ENCODE measurements around the gene DEPDC5. TPM values are rescaled to one million over a fixed set of nuclear protein-coding genes. Genes with fewer than 3 reads are reported as not detected.

The DEPDC5 gene
- total RNA-seq, 1 experiment from 2014 or later: 39.3 TPM

GRCh38 chr22:31881200-31881599 lies 127.4 kb downstream of the DEPDC5 start:
- intact Hi-C loops (cut with micrococcal nuclease; ENCODE audit: unreplicated experiment): no loop called here
- Histone ChIP-seq H3K27ac (ENCODE audit: low read depth, low read length, poor library complexity, severe bottlenecking) (no peak overlapping the region), H3K4me1 (ENCODE audit: insufficient read depth, low read length, poor library complexity, severe bottlenecking) (peaks cover 6% of the 10 kb centered on the region), H3K27me3 (replicated peaks; ENCODE audit: insufficient read depth, low read depth, low read length, poor library complexity) (no peaks in the 10 kb centered on the region), H3K36me3 (ENCODE audit: insufficient read depth, low read length, poor library complexity, severe bottlenecking) (no peaks in the 10 kb centered on the region), H3K4me3 (ENCODE audit: low read depth, low read length, poor library complexity, severe bottlenecking) (no peak overlapping the region), H3K9me3 (ENCODE audit: low read depth, low read length, poor library complexity, severe bottlenecking) (no peaks in the 10 kb centered on the region)
- no peak for TF ChIP-seq EZH2 (IDR thresholded peaks at IDR 0.05; ENCODE audit: borderline replicate concordance, low read depth, low read length, poor library complexity, severe bottlenecking)
- no peak for TF ChIP-seq CTCF (conservative IDR thresholded peaks at IDR 0.05; ENCODE audit: low read depth, low read length)
- DNase-seq (ENCODE audit: low spot score): no peak
- ChIA-PET CTCF (no interaction called here), POLR2A (ENCODE audit: low non-redundant PET) (no interaction called here)
- BruUV-seq (replicated peaks): no TSS peak

GRCh38 chr22:31881865-31882264 lies 128.0 kb downstream of the DEPDC5 start:
- Histone ChIP-seq H3K27ac (ENCODE audit: low read depth, low read length, poor library complexity, severe bottlenecking) (no peak overlapping the region), H3K36me3 (ENCODE audit: insufficient read depth, low read length, poor library complexity, severe bottlenecking) (no peaks in the 10 kb centered on the region), H3K4me1 (ENCODE audit: insufficient read depth, low read length, poor library complexity, severe bottlenecking) (no peaks in the 10 kb centered on the region), H3K4me3 (ENCODE audit: low read depth, low read length, poor library complexity, severe bottlenecking) (no peak overlapping the region), H3K9me3 (ENCODE audit: low read depth, low read length, poor library complexity, severe bottlenecking) (no peaks in the 10 kb centered on the region), H3K27me3 (replicated peaks; ENCODE audit: insufficient read depth, low read depth, low read length, poor library complexity) (no peaks in the 10 kb centered on the region)
- TF ChIP-seq EZH2 (IDR thresholded peaks at IDR 0.05; ENCODE audit: borderline replicate concordance, low read depth, low read length, poor library complexity, severe bottlenecking) (no peak), CTCF (conservative IDR thresholded peaks at IDR 0.05; ENCODE audit: low read depth, low read length) (no peak)
- CTCF ChIA-PET: no interaction called here
- intact Hi-C loops (cut with micrococcal nuclease; ENCODE audit: unreplicated experiment): no loop called here
- no TSS peak for BruUV-seq (replicated peaks)
- POLR2A ChIA-PET (ENCODE audit: low non-redundant PET): no interaction called here
- DNase-seq (ENCODE audit: low spot score): no peak

- no peak for TF ChIP-seq EZH2 (IDR thresholded peaks at IDR 0.05; ENCODE audit: borderline replicate concordance, low read depth, low read length, poor library complexity, severe bottlenecking)
- CTCF ChIA-PET: no interaction called here
These were observed 129.2 kb downstream of the DEPDC5 start for GRCh38 chr22:31882971-31883370.

GRCh38 chr22:31883989-31884388 lies 130.2 kb downstream of the DEPDC5 start:
- POLR2A ChIA-PET (ENCODE audit: low non-redundant PET): no interaction called here
- no peak overlapping the region for H3K4me3 ChIP-seq (ENCODE audit: low read depth, low read length, poor library complexity, severe bottlenecking)
- no peaks in the 10 kb centered on the region for H3K9me3 ChIP-seq (ENCODE audit: low read depth, low read length, poor library complexity, severe bottlenecking)
- BruUV-seq (replicated peaks): no TSS peak
- intact Hi-C loops (cut with micrococcal nuclease; ENCODE audit: unreplicated experiment): no loop called here
- no peak overlapping the region for H3K27ac ChIP-seq (ENCODE audit: low read depth, low read length, poor library complexity, severe bottlenecking)
- CTCF ChIA-PET: no interaction called here
- no peaks in the 10 kb centered on the region for H3K36me3 ChIP-seq (ENCODE audit: insufficient read depth, low read length, poor library complexity, severe bottlenecking)
- H3K4me1 ChIP-seq (ENCODE audit: insufficient read depth, low read length, poor library complexity, severe bottlenecking): no peaks in the 10 kb centered on the region
- no peak for DNase-seq (ENCODE audit: low spot score)
- no peaks in the 10 kb centered on the region for H3K27me3 ChIP-seq (replicated peaks; ENCODE audit: insufficient read depth, low read depth, low read length, poor library complexity)
- TF ChIP-seq CTCF (conservative IDR thresholded peaks at IDR 0.05; ENCODE audit: low read depth, low read length): no peak
- no peak for TF ChIP-seq EZH2 (IDR thresholded peaks at IDR 0.05; ENCODE audit: borderline replicate concordance, low read depth, low read length, poor library complexity, severe bottlenecking)

More at GRCh38 chr22:31882971-31883370, 129.2 kb downstream of the DEPDC5 start:
- no TSS peak for BruUV-seq (replicated peaks)
- Histone ChIP-seq H3K4me3 (ENCODE audit: low read depth, low read length, poor library complexity, severe bottlenecking) (no peak overlapping the region), H3K27me3 (replicated peaks; ENCODE audit: insufficient read depth, low read depth, low read length, poor library complexity) (no peaks in the 10 kb centered on the region), H3K9me3 (ENCODE audit: low read depth, low read length, poor library complexity, severe bottlenecking) (no peaks in the 10 kb centered on the region), H3K27ac (ENCODE audit: low read depth, low read length, poor library complexity, severe bottlenecking) (no peak overlapping the region), H3K4me1 (ENCODE audit: insufficient read depth, low read length, poor library complexity, severe bottlenecking) (no peaks in the 10 kb centered on the region), H3K36me3 (ENCODE audit: insufficient read depth, low read length, poor library complexity, severe bottlenecking) (no peaks in the 10 kb centered on the region)
- intact Hi-C loops (cut with micrococcal nuclease; ENCODE audit: unreplicated experiment): no loop called here
- POLR2A ChIA-PET (ENCODE audit: low non-redundant PET): no interaction called here
- no peak for DNase-seq (ENCODE audit: low spot score)

Measured in A673 (cell line).